Uterus (tissue), 2 donors: ENCODE measurements around the gene TICAM1.

Experiments
- POLR2A ChIP-seq, 2 donors: fragments of 450-650 bp; IDR thresholded peaks; one replicate each; pipeline ENCODE4 v1.6.1; 2016; ENCODE audit warnings: antibody characterized with exemption in 2 of 2, mild to moderate bottlenecking in 1 of 2, moderate library complexity in 1 of 2
- TF ChIP-seq, protein P1 (sequence below), 4 experiments: fragments of 200-600 bp in 2 of 4; fragments of 450-650 bp in 2 of 4; sonication (generic) in 2 of 4; IDR thresholded peaks; one replicate each; pipeline ENCODE4 v1.5.1; 2016 to 2019; ENCODE audit warnings: antibody characterized with exemption in 4 of 4, mild to moderate bottlenecking in 2 of 4, moderate library complexity in 1 of 4

DNA sequence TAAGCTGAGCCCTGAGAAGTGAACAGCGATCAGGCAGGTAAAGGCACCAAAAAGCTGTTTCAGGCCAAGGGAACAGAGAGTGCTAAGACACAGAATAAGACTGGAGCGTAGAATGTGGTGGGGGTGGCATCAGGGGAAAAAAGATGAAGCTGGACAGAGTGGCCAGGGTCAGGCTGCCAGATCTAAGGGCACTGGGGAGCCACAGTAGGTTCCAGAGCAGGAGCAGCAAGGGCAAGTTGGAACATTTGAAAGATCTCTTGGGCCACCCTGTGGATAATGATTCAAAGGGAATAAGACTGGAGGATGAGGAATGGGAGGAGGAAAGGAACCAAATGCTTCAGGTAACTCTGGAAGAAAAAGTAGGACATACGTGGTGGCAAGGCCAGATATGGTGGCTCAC, 42.4 kb upstream of the TICAM1 start:
- no peak for TF ChIP-seq POLR2A (IDR thresholded peaks at IDR 0.05)
- TF ChIP-seq, protein P1, sequence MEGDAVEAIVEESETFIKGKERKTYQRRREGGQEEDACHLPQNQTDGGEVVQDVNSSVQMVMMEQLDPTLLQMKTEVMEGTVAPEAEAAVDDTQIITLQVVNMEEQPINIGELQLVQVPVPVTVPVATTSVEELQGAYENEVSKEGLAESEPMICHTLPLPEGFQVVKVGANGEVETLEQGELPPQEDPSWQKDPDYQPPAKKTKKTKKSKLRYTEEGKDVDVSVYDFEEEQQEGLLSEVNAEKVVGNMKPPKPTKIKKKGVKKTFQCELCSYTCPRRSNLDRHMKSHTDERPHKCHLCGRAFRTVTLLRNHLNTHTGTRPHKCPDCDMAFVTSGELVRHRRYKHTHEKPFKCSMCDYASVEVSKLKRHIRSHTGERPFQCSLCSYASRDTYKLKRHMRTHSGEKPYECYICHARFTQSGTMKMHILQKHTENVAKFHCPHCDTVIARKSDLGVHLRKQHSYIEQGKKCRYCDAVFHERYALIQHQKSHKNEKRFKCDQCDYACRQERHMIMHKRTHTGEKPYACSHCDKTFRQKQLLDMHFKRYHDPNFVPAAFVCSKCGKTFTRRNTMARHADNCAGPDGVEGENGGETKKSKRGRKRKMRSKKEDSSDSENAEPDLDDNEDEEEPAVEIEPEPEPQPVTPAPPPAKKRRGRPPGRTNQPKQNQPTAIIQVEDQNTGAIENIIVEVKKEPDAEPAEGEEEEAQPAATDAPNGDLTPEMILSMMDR (IDR thresholded peaks at IDR 0.05) = no peak
